Thyroid gland (tissue), 4 donors: ENCODE measurements around the gene SLC35F1.

ENCODE experiments used
- POLR2A ChIP-seq, 2 donors: fragments of 450-650 bp; IDR thresholded peaks; one replicate each; pipeline ENCODE4 v1.6.1; 2017; ENCODE audit warnings: antibody characterized with exemption in 2 of 2, mild to moderate bottlenecking in 2 of 2, moderate library complexity in 1 of 2
- TF ChIP-seq, protein P1 (sequence below), 6 experiments: fragments of 200-600 bp in 3 of 6; fragments of 450-650 bp in 3 of 6; sonication (generic) in 3 of 6; IDR thresholded peaks; one replicate each; pipeline ENCODE4 v1.5.1; 2016 to 2019; ENCODE audit warnings: antibody characterized with exemption in 6 of 6, mild to moderate bottlenecking in 2 of 6, inconsistent platforms in 1 of 6, moderate library complexity in 1 of 6

GRCh38 chr6:117916483-117916882 is 9.4 kb downstream of the SLC35F1 start:
- TF ChIP-seq, protein P1, sequence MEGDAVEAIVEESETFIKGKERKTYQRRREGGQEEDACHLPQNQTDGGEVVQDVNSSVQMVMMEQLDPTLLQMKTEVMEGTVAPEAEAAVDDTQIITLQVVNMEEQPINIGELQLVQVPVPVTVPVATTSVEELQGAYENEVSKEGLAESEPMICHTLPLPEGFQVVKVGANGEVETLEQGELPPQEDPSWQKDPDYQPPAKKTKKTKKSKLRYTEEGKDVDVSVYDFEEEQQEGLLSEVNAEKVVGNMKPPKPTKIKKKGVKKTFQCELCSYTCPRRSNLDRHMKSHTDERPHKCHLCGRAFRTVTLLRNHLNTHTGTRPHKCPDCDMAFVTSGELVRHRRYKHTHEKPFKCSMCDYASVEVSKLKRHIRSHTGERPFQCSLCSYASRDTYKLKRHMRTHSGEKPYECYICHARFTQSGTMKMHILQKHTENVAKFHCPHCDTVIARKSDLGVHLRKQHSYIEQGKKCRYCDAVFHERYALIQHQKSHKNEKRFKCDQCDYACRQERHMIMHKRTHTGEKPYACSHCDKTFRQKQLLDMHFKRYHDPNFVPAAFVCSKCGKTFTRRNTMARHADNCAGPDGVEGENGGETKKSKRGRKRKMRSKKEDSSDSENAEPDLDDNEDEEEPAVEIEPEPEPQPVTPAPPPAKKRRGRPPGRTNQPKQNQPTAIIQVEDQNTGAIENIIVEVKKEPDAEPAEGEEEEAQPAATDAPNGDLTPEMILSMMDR (IDR thresholded peaks at IDR 0.05): no peak
- no peak for TF ChIP-seq POLR2A (IDR thresholded peaks at IDR 0.05)
